Stomach (tissue), 19 donors: ENCODE results near the gene HENMT1. TPM values are rescaled to one million over a fixed set of nuclear protein-coding genes. Genes with fewer than 3 reads are reported as not detected.
A peak's percentile ranks its signal among the peaks of the same experiment; 100 is the strongest.

Experiments used
- DNase-seq, 2 donors: peaks; one replicate each; pipeline versions ENCODE4 v3.0.0 to v3.0.0-alpha.2; 2013 to 2019
- H3K27ac ChIP-seq, 5 donors: fragments of 200-600 bp in 4 of 5; sonication (generic) in 4 of 5; one replicate each; pipeline ENCODE4 v1.5.1; 2013 to 2019; ENCODE audit warnings: mild to moderate bottlenecking in 1 of 5, moderate library complexity in 1 of 5
- H3K27me3 ChIP-seq, 3 donors: fragments of 200-600 bp; sonication (generic); one replicate each; pipeline ENCODE4 v1.5.1; 2017 to 2019; ENCODE audit warnings: mixed run types in 1 of 3
- H3K36me3 ChIP-seq, 4 donors: fragments of 200-600 bp; sonication (generic); 1 replicate in 3 of 4; 2 replicates in 1 of 4; pipeline ENCODE4 v1.5.1; 2016 to 2019
- H3K4me1 ChIP-seq, 4 donors: fragments of 200-600 bp; sonication (generic); one replicate each; pipeline ENCODE4 v1.5.1; 2016 to 2019
- H3K4me3 ChIP-seq, 4 donors: fragments of 200-600 bp; sonication (generic) in 3 of 4; one replicate each; pipeline ENCODE4 v1.5.1; 2016 to 2019; ENCODE audit warnings: mild to moderate bottlenecking in 1 of 4
- H3K9me3 ChIP-seq, 4 donors: fragments of 200-600 bp; sonication (generic); one replicate each; pipeline ENCODE4 v1.5.1; 2016 to 2019
- EP300 ChIP-seq: sonication (generic); formaldehyde crosslinking; IDR thresholded peaks from one replicate; pipeline ENCODE4 v1.6.1; 2017; ENCODE audit warnings: antibody characterized with exemption
- POLR2A ChIP-seq, 4 donors: fragments of 450-650 bp; IDR thresholded peaks; one replicate each; pipeline ENCODE4 v1.6.1; 2016; ENCODE audit warnings: antibody characterized with exemption in 4 of 4, control low read depth in 2 of 4, mild to moderate bottlenecking in 1 of 4, moderate library complexity in 1 of 4
- POLR2AphosphoS5 ChIP-seq, 3 donors: sonication (generic); formaldehyde crosslinking; IDR thresholded peaks; one replicate each; pipeline ENCODE4 v1.6.1; 2016; ENCODE audit warnings: antibody characterized with exemption in 3 of 3
- WGBS, 5 donors: extraction: QIAGEN DNeasy Blood & Tissue Kit in 3 of 5; methylation state at CpG; one replicate each; pipeline versions ENCODE4 v1.1.5 to v1.1.7; 2013 to 2018; 5-methylcytosine and 5-hydroxymethylcytosine counted together
- intact Hi-C: fragments of 100-400 bp; cut with DNase I; formaldehyde crosslinking; loops from one replicate; pipeline ENCODE4 v1.15.1; 2023; ENCODE audit warnings: low total_unique reads
- long read RNA-seq, 10 donors: transcript quantifications; one replicate each; lab custom pipeline, GENCODE V29; 2026
- polyA plus RNA-seq, 3 donors: library from polyadenylated mRNA; stranded (reverse); fragments of 200-250 nt; gene quantifications; one replicate each; pipeline ENCODE4 v1.2.3, GENCODE V29; 2013
- total RNA-seq, 5 donors: library from RNA; depleted of rRNA; stranded (reverse); fragments of >200 nt; gene quantifications; one replicate each; pipeline versions ENCODE4 v1.1.0 to v1.2.3, GENCODE V29; 2014 to 2016
- TF ChIP-seq, protein P1 (sequence below), 7 experiments: fragments of 450-650 bp in 4 of 7; fragments of 200-600 bp in 3 of 7; sonication (generic) in 3 of 7; IDR thresholded peaks; one replicate each; pipeline ENCODE4 v1.5.1; 2016 to 2019; ENCODE audit warnings: antibody characterized with exemption in 7 of 7, control low read depth in 2 of 7, mild to moderate bottlenecking in 1 of 7
- donor health status: healthy with polysubstance abuse.
- donor health status: Bipolar disorder and iron deficiency.
- donor health status: healthy.

Gene HENMT1
- total RNA-seq = 1 to 10 TPM in 3 of 5 donors, not detected in 2; 1.7 to 7.3 (median 2.2) TPM
- polyA plus RNA-seq = 1 to 10 TPM; 2.9 to 3.4 (median 3.1) TPM
- long read RNA-seq, donor 1, partial matches to known transcripts = 0 of 2 reads
- long read RNA-seq, donor 1, other reads (novel, unspliced or antisense) = 0 of 2 reads
- long read RNA-seq, donor 2, partial matches to known transcripts = 0 of 1 reads
- long read RNA-seq, donor 2, other reads (novel, unspliced or antisense) = 0 of 1 reads
- long read RNA-seq, donor 3, partial matches to known transcripts = 0 of 1 reads
- long read RNA-seq, donor 3, other reads (novel, unspliced or antisense) = 0 of 1 reads
- long read RNA-seq, donor 4, partial matches to known transcripts = 0 of 1 reads
- long read RNA-seq, donor 4, other reads (novel, unspliced or antisense) = 0 of 1 reads
- long read RNA-seq, donor 5, partial matches to known transcripts = 0 of 2 reads
- long read RNA-seq, donor 5, other reads (novel, unspliced or antisense) = 0 of 2 reads
- long read RNA-seq, donor 6 = 0 reads
- long read RNA-seq, donor 7, partial matches to known transcripts = 0 of 3 reads
- long read RNA-seq, donor 7, other reads (novel, unspliced or antisense) = 0 of 3 reads
- long read RNA-seq, donor 8, partial matches to known transcripts = 0 of 3 reads
- long read RNA-seq, donor 8, other reads (novel, unspliced or antisense) = 0 of 3 reads
- long read RNA-seq, donor 9, partial matches to known transcripts = 0 of 2 reads
- long read RNA-seq, donor 9, other reads (novel, unspliced or antisense) = 0 of 2 reads
- long read RNA-seq, donor 10 = 0 reads

DNA sequence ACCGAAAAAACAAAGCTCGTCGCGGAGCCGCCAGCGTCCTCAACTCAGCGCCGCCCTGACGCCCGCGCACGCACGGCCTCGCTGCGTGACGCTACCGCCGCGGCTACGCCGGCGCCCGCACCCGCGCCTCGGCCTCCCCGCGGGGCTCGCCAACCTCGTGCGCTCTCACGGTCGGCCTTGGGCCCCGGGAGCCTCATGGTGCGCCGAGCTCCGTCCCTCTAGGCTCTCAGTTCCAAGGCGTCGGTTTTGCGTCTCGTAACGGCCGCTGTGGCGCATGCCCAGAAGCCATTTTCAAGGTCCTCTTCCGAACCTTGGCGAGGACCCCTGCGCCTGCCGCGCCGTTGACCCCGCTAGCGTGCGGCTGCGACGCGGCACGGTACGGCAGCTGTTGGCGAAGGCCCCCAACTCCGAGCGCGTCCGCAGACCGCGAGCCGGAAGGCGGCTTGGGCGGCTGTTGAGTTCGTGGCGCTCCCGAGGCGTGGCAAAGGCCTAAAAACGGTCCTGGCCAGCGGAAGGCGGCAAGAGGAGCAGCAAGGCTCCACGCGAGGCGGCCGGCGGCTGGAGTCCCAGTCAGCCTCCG lies at the start of gene HENMT1:
Gene HENMT1, minus strand, starts transcription at position 64 of the 580 bp plus-strand sequence. CDS start 1,209 bp downstream, outside the sequence.
- H3K27me3 ChIP-seq = no peaks in the 10 kb centered on the region
- peak; percentile 57 to 91 for DNase-seq
- no peaks in the 10 kb centered on the region for H3K9me3 ChIP-seq
- no peaks in the 10 kb centered on the region for H3K36me3 ChIP-seq
- H3K27ac ChIP-seq = peak within 1 kb of the TSS; percentile 81 to 94 (median 88)
- H3K4me1 ChIP-seq = peaks cover 5 to 13% (median 8%) of the 10 kb centered on the region in 4 donors
- 0 to 4% (median 1%) methylated on average over 28 to 81 of the region's 81 CpGs for WGBS, 5 donors
- H3K4me3 ChIP-seq = peak within 1 kb of the TSS; percentile 55 to 65 (median 58)
- TF ChIP-seq, protein P1, sequence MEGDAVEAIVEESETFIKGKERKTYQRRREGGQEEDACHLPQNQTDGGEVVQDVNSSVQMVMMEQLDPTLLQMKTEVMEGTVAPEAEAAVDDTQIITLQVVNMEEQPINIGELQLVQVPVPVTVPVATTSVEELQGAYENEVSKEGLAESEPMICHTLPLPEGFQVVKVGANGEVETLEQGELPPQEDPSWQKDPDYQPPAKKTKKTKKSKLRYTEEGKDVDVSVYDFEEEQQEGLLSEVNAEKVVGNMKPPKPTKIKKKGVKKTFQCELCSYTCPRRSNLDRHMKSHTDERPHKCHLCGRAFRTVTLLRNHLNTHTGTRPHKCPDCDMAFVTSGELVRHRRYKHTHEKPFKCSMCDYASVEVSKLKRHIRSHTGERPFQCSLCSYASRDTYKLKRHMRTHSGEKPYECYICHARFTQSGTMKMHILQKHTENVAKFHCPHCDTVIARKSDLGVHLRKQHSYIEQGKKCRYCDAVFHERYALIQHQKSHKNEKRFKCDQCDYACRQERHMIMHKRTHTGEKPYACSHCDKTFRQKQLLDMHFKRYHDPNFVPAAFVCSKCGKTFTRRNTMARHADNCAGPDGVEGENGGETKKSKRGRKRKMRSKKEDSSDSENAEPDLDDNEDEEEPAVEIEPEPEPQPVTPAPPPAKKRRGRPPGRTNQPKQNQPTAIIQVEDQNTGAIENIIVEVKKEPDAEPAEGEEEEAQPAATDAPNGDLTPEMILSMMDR (IDR thresholded peaks at IDR 0.05) = no peak
- TF ChIP-seq POLR2AphosphoS5 (IDR thresholded peaks at IDR 0.05) = peak in 1 of 3 donors; percentile 39
- intact Hi-C loops = no loop called here

DNA sequence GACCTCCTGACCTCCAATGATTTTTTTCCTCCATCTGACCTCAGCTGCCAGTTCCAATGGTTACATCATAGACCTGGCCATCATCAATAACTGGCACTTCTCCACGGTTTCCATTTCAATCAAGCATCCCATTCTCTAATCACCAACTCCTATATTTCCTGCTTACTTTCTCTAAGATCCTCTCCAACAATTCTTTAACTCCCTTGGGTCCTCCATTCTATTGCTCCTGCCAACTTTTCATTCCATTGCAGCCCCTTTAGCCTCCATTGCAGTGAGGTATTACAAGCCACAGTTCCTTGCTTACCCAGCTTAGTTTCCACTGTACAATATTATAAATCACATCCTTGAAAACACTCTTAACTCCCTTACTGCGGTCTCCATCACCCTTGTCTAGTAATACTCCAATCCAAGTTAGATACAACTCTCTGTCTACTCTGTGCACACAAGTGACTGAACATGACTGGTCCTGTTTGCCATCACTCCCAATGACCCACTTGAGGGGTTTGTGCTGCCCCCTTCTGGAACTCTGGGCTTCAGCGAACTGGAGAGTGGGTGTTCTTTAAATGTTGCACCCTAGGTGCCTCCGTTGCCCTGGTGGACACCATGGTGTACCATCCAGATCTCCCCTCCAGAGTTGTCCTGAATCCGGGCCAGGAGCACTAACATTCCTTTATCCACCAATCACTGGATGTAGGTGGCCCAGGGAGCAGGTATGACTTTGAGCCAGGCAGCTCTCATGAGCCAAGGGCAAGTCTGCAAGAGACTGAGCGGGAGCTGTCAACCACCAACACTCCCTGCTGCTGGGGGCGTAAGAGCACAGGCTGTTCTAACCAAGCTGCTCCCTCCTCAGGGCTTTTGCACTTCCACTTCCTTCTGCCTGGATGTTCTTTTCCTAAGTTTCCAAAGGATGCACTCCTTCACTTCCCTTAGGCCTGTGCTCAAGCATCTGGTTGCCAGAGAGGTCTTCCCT lies 48.1 kb upstream of the HENMT1 start:
- 66 to 81% (median 71%) methylated on average over 7 of the region's 7 CpGs for WGBS, 5 donors
- peak in 1 of 2 donors; percentile 29 for DNase-seq
- no peaks in the 10 kb centered on the region for H3K9me3 ChIP-seq

DNA sequence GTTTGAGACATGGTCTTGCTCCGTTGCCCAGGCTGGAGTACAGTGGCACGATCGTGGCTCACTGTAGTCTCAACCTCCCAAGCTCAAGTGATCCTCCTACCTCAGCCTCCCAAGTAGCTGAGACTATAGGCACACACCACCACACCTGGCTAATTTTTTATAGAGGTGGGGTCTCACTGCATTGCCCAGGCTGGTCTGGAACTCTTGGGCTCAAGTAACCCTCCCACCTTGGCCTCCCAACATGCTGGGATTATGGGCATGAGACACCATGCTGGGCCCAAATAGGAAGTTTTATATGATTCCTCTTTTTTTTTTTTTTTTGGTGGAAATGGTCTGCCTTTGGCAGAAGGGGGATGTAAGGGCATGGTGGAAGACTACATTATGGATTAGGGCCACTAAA lies 45.8 kb upstream of the HENMT1 start:
- Histone ChIP-seq H3K4me1 (peaks cover 0 to 16% (median 9%) of the 10 kb centered on the region in 4 donors), H3K9me3 (no peaks in the 10 kb centered on the region), H3K27me3 (peaks cover 0 to 4% (median 0%) of the 10 kb centered on the region in 3 donors), H3K4me3 (no peak overlapping the region), H3K36me3 (peaks cover 0 to 9% (median 6%) of the 10 kb centered on the region in 4 donors), H3K27ac (no peak overlapping the region)
- intact Hi-C loops = no loop called here
- DNase-seq = no peak
- TF ChIP-seq POLR2AphosphoS5 (IDR thresholded peaks at IDR 0.05) (no peak), POLR2A (IDR thresholded peaks at IDR 0.05) (no peak), EP300 (no peak)
- TF ChIP-seq, protein P1 (IDR thresholded peaks at IDR 0.05) = no peak
- 88 to 91% (median 90%) methylated on average over 3 of the region's 3 CpGs for WGBS, 5 donors

More for the DNA sequence above, 48.1 kb upstream of the HENMT1 start:
- Histone ChIP-seq H3K4me1 (peaks cover 0 to 14% (median 8%) of the 10 kb centered on the region in 4 donors), H3K36me3 (no peaks in the 10 kb centered on the region), H3K27ac (no peak overlapping the region), H3K27me3 (peaks cover 0 to 8% (median 0%) of the 10 kb centered on the region in 3 donors), H3K4me3 (no peak overlapping the region)
- TF ChIP-seq EP300 (no peak), POLR2AphosphoS5 (IDR thresholded peaks at IDR 0.05) (no peak), POLR2A (IDR thresholded peaks at IDR 0.05) (no peak)
- TF ChIP-seq, protein P1 (IDR thresholded peaks at IDR 0.05) = no peak
- intact Hi-C loops = no loop called here
